Mesothelial cell of epicardium (in vitro differentiated cells): ENCODE results near the gene LRRC45. TPM values are rescaled to one million over a fixed set of nuclear protein-coding genes. Genes with fewer than 3 reads are reported as not detected.

Source experiments
- DNase-seq, 2 experiments: peaks; one replicate each; pipeline ENCODE4 v3.0.0; 2021; ENCODE audit warnings: low spot score in 2 of 2; ENCODE audit not compliant: unreplicated experiment in 2 of 2
- H3K27ac Mint-ChIP-seq: 2 replicates; pipeline ENCODE4 v1.8.0; 2021; ENCODE audit warnings: mixed read lengths
- H3K27me3 Mint-ChIP-seq: 2 replicates; pipeline ENCODE4 v1.8.0; 2021; ENCODE audit warnings: low read depth, mixed read lengths
- H3K36me3 Mint-ChIP-seq: 2 replicates; pipeline ENCODE4 v1.8.0; 2021; ENCODE audit warnings: mixed read lengths
- H3K4me1 Mint-ChIP-seq: 2 replicates; pipeline ENCODE4 v1.8.0; 2021; ENCODE audit warnings: mixed read lengths
- H3K4me3 Mint-ChIP-seq: 2 replicates; pipeline ENCODE4 v1.8.0; 2021; ENCODE audit warnings: mild to moderate bottlenecking, moderate library complexity, mixed read lengths
- H3K9me3 Mint-ChIP-seq: 2 replicates; pipeline ENCODE4 v1.8.0; 2021; ENCODE audit warnings: mixed read lengths
- total RNA-seq: library from RNA; stranded (reverse); gene quantifications from 3 replicates; pipeline ENCODE4 v1.2.1, GENCODE V29; 2021
- TF ChIP-seq, protein P1 (sequence below): fragments of 200-600 bp; sonication (generic); IDR thresholded peaks from one replicate; pipeline ENCODE4 v1.5.0; 2021; ENCODE audit warnings: antibody characterized with exemption; ENCODE audit not compliant: unreplicated experiment

LRRC45 gene
- total RNA-seq, 1 donor from 2014 or later, result 16.9 TPM

DNA sequence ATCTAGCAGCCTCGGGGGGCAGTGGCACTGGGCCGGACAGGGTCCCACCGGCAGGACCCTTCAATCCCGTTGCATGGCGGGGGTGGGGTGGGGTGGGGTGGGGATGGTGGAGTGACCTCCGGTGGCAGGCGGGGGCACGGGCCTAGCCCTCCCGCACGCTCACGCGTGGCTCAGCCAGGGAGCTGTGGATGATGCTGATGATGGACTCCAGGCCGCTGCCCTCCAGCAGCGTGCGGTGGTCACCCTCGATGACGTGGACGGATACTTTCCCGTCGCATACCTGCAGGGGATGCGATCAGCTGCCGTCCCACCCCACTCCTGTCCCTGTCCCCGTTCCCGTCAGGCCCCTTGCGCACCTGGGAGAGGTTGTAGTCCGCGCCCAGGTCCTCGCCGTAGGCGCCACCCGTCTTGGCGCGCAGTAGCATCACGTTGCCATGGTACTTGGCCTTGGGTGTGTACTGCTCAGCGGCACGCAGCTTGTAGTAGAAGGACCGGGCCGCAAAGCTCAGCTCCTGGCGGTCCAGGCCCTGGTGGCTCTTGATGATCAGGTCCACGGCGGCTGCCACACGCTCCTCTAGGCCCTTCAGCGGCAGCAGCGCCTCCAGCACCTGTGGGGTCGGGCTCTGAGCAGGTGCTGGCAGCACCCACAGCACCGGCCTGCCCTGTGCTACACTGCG is 56.0 kb downstream of the LRRC45 start:
- TF ChIP-seq, protein P1, sequence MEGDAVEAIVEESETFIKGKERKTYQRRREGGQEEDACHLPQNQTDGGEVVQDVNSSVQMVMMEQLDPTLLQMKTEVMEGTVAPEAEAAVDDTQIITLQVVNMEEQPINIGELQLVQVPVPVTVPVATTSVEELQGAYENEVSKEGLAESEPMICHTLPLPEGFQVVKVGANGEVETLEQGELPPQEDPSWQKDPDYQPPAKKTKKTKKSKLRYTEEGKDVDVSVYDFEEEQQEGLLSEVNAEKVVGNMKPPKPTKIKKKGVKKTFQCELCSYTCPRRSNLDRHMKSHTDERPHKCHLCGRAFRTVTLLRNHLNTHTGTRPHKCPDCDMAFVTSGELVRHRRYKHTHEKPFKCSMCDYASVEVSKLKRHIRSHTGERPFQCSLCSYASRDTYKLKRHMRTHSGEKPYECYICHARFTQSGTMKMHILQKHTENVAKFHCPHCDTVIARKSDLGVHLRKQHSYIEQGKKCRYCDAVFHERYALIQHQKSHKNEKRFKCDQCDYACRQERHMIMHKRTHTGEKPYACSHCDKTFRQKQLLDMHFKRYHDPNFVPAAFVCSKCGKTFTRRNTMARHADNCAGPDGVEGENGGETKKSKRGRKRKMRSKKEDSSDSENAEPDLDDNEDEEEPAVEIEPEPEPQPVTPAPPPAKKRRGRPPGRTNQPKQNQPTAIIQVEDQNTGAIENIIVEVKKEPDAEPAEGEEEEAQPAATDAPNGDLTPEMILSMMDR, result no peak
- Mint-ChIP-seq H3K36me3 (peaks cover 3% of the 10 kb centered on the region), H3K4me1 (no peaks in the 10 kb centered on the region), H3K9me3 (no peaks in the 10 kb centered on the region), H3K27ac (no peak overlapping the region), H3K27me3 (peaks cover 4% of the 10 kb centered on the region), H3K4me3 (no peak overlapping the region)
- DNase-seq, result no peak

DNA sequence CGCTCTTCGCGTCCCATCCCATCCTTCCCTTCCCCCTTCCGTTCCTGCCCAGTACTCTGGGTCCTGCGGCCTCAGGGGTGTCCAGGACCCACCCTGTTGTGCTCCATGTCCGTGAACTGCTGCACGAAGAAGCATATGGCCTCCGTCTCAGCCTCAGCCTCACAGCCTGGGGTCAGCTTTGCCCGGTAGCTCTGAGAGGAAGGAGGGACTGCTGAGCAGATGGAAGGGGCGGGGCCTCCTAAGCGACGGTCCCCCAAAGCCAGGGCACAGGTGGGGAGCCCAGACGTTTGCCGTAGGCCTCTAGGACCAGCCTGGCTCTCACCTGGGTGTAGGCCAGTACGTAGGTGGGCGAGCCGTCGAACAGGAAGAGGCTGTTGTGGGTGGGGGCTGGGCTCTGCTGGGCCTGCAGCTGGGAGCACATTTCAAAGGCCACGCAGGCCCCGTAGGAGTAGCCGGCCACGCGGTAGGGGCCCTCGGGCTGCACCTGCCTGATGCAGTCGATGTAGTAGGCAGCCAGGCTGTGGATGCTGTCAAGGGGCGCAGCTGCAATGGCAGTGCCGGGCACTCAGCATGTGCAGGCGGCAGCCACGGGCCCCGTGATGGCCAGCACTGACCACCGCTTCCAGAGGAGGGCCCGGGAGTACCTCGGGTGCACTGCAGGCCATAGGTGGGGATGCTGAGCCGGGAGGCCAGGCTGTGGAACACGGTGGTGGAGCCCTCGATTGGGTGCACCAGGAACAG is 57.1 kb downstream of the LRRC45 start:
- Mint-ChIP-seq H3K4me3 (no peak overlapping the region), H3K36me3 (peaks cover 5% of the 10 kb centered on the region)

More for the DNA sequence above, 57.1 kb downstream of the LRRC45 start:
- TF ChIP-seq, protein P1, result no peak
- Mint-ChIP-seq H3K27ac (no peak overlapping the region), H3K9me3 (no peaks in the 10 kb centered on the region), H3K4me1 (no peaks in the 10 kb centered on the region), H3K27me3 (no peaks in the 10 kb centered on the region)
- no peak for DNase-seq

Other genes starting within 250 kb of the LRRC45 start
- 0.18 to 0.74 TPM (median 0.66 TPM) in 3 replicates for gene GCGR, start 219.2 kb upstream of the LRRC45 start, total RNA-seq
- 96.2 to 104 TPM (median 103 TPM) in 3 replicates for gene MCRIP1, start 190.0 kb upstream of the LRRC45 start, total RNA-seq
- 0.35 TPM in 1 of 3 replicates, not detected in the others for gene PPP1R27, start 188.3 kb upstream of the LRRC45 start, total RNA-seq
- gene P4HB, start 162.8 kb upstream of the LRRC45 start, total RNA-seq, result 405 to 433 TPM (median 421 TPM) in 3 replicates
- gene ARHGDIA, start 152.0 kb upstream of the LRRC45 start, total RNA-seq, result 258 to 275 TPM (median 268 TPM) in 3 replicates
- gene ALYREF, start 131.7 kb upstream of the LRRC45 start, total RNA-seq, result 78.5 to 86.1 TPM (median 79.5 TPM) in 3 replicates
- 103 to 115 TPM (median 108 TPM) in 3 replicates for gene ANAPC11, start 131.6 kb upstream of the LRRC45 start, total RNA-seq
- 0.75 to 1.7 TPM (median 1.2 TPM) in 3 replicates for gene NPB, start 121.1 kb upstream of the LRRC45 start, total RNA-seq
- 16.8 to 20.5 TPM (median 17.5 TPM) in 3 replicates for gene PCYT2, start 111.9 kb upstream of the LRRC45 start, total RNA-seq
- gene SIRT7, start 105.1 kb upstream of the LRRC45 start, total RNA-seq, result 18.9 to 22.6 TPM (median 21.3 TPM) in 3 replicates
- 23.6 to 25.5 TPM (median 24.1 TPM) in 3 replicates for gene MAFG, start 95.6 kb upstream of the LRRC45 start, total RNA-seq
- gene PYCR1, start 86.0 kb upstream of the LRRC45 start, total RNA-seq, result 91.0 to 108 TPM (median 102 TPM) in 3 replicates
- gene MYADML2, start 76.1 kb upstream of the LRRC45 start, total RNA-seq, result not detected in 3 replicates
- 5.9 to 8.2 TPM (median 6.5 TPM) in 3 replicates for gene NOTUM, start 62.1 kb upstream of the LRRC45 start, total RNA-seq
- 50.5 to 53.0 TPM (median 51.4 TPM) in 3 replicates for gene ASPSCR1, start 45.7 kb upstream of the LRRC45 start, total RNA-seq
- gene CENPX, start 427 bp upstream of the LRRC45 start, total RNA-seq, result 40.0 to 45.5 TPM (median 40.6 TPM) in 3 replicates
- 32.6 to 34.6 TPM (median 33.6 TPM) in 3 replicates for gene RAC3, start 8.4 kb downstream of the LRRC45 start, total RNA-seq
- 73.5 to 80.2 TPM (median 77.6 TPM) in 3 replicates for gene DCXR, start 14.4 kb downstream of the LRRC45 start, total RNA-seq
- gene RFNG, start 28.5 kb downstream of the LRRC45 start, total RNA-seq, result 53.8 to 57.3 TPM (median 55.6 TPM) in 3 replicates
- 104 to 113 TPM (median 105 TPM) in 3 replicates for gene GPS1, start 28.6 kb downstream of the LRRC45 start, total RNA-seq
- 87.3 to 94.9 TPM (median 87.9 TPM) in 3 replicates for gene DUS1L, start 42.5 kb downstream of the LRRC45 start, total RNA-seq
- 227 to 230 TPM (median 229 TPM) in 3 replicates for gene FASN, start 74.9 kb downstream of the LRRC45 start, total RNA-seq
- 90.4 to 92.1 TPM (median 91.5 TPM) in 3 replicates for gene CCDC57, start 189.5 kb downstream of the LRRC45 start, total RNA-seq
- gene SLC16A3, start 205.7 kb downstream of the LRRC45 start, total RNA-seq, result 62.0 to 68.8 TPM (median 67.3 TPM) in 3 replicates